ENCODE results near the gene OR8B4. TPM values are rescaled to one million over a fixed set of nuclear protein-coding genes. Genes with fewer than 3 reads are reported as not detected.

Gene OR8B4
- total RNA-seq, 1 donor from 2014 or later = not detected

- no peak overlapping the region for H3K4me3 ChIP-seq
- no peak overlapping the region for H3K27ac ChIP-seq
- intact Hi-C loops (cut with DNase I) = no loop called here
- H3K4me1 ChIP-seq = no peaks in the 10 kb centered on the region
- no peaks in the 10 kb centered on the region for H3K9me3 ChIP-seq
- DNase-seq (no peak), ATAC-seq (no peak)
- no peak for TF ChIP-seq CTCF (IDR thresholded peaks at IDR 0.05)
- H3K27me3 ChIP-seq = no peaks in the 10 kb centered on the region
- H3K36me3 ChIP-seq = no peaks in the 10 kb centered on the region
Measured at GRCh38 chr11:124446916-124447315, 22.2 kb upstream of the OR8B4 start.

GRCh38 chr11:124445646-124446150 lies 21.0 kb upstream of the OR8B4 start, which contains the start of gene OR8B8:
TSS of gene OR8B8 (minus strand) at chr11:124445696. CDS start at chr11:124441085, 4,611 bp downstream.
- Histone ChIP-seq H3K9me3 (no peaks in the 10 kb centered on the region), H3K27ac (no peak within 1 kb of the TSS), H3K4me3 (no peak within 1 kb of the TSS), H3K27me3 (no peaks in the 10 kb centered on the region), H3K4me1 (no peaks in the 10 kb centered on the region), H3K36me3 (no peaks in the 10 kb centered on the region)
- intact Hi-C loops (cut with DNase I) = no loop called here
- DNase-seq (no peak), ATAC-seq (no peak)
- TF ChIP-seq CTCF (IDR thresholded peaks at IDR 0.05) = no peak

GRCh38 chr11:124442847-124443246 lies 18.2 kb upstream of the OR8B4 start:
- TF ChIP-seq CTCF (IDR thresholded peaks at IDR 0.05) = no peak
- Histone ChIP-seq H3K36me3 (no peaks in the 10 kb centered on the region), H3K27ac (no peak overlapping the region), H3K27me3 (no peaks in the 10 kb centered on the region), H3K4me3 (no peak overlapping the region), H3K9me3 (no peaks in the 10 kb centered on the region), H3K4me1 (no peaks in the 10 kb centered on the region)
- intact Hi-C loops (cut with DNase I) = no loop called here
- no peak for ATAC-seq
- DNase-seq = no peak

- no peak overlapping the region for H3K4me3 ChIP-seq
- DNase-seq (no peak), ATAC-seq (no peak)
- no peak for TF ChIP-seq CTCF (IDR thresholded peaks at IDR 0.05)
- H3K27me3 ChIP-seq = no peaks in the 10 kb centered on the region
- no peaks in the 10 kb centered on the region for H3K36me3 ChIP-seq
- H3K27ac ChIP-seq = no peak overlapping the region
- no peaks in the 10 kb centered on the region for H3K4me1 ChIP-seq
- H3K9me3 ChIP-seq = no peaks in the 10 kb centered on the region
- intact Hi-C loops (cut with DNase I) = no loop called here
Measured at GRCh38 chr11:124442442-124442841, 17.8 kb upstream of the OR8B4 start.

GRCh38 chr11:124441519-124441918 lies 16.8 kb upstream of the OR8B4 start:
- no peaks in the 10 kb centered on the region for H3K4me1 ChIP-seq
- no peaks in the 10 kb centered on the region for H3K27me3 ChIP-seq
- no peak overlapping the region for H3K27ac ChIP-seq
- H3K36me3 ChIP-seq = no peaks in the 10 kb centered on the region
- H3K9me3 ChIP-seq = no peaks in the 10 kb centered on the region
- intact Hi-C loops (cut with DNase I) = no loop called here
- no peak for TF ChIP-seq CTCF (IDR thresholded peaks at IDR 0.05)
- no peak overlapping the region for H3K4me3 ChIP-seq
- DNase-seq = no peak
- ATAC-seq = no peak

- ATAC-seq (no peak), DNase-seq (no peak)
- H3K27me3 ChIP-seq = no peaks in the 10 kb centered on the region
- H3K36me3 ChIP-seq = no peaks in the 10 kb centered on the region
- H3K4me3 ChIP-seq = no peak overlapping the region
- H3K4me1 ChIP-seq = no peaks in the 10 kb centered on the region
- TF ChIP-seq CTCF (IDR thresholded peaks at IDR 0.05) = no peak
- H3K27ac ChIP-seq = no peak overlapping the region
- no peaks in the 10 kb centered on the region for H3K9me3 ChIP-seq
- intact Hi-C loops (cut with DNase I) = no loop called here
Measured at GRCh38 chr11:124441081-124441480, 16.4 kb upstream of the OR8B4 start.
